ENCODE data around the gene C1orf87. TPM values are rescaled to one million over a fixed set of nuclear protein-coding genes. Genes with fewer than 3 reads are reported as not detected.

Gene C1orf87
- total RNA-seq, 1 experiment from 2014 or later, result not detected

DNA sequence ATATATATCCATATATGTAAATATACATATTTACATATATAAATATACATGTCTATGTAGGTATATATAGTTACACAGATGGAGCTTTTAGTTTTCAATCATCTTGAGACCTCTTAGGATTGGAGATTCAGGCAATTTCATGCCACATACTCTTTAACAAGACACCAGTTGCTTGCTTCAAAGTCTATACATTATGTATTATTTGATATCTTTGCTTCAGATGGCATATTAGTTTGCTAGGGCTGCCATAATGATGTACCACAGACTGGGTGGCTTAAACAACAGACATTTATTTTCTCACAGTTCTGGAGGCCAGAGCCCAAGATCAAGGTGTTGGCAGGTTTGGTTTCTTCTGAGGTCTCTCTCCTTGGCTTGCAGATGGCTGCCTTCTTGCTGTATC is 14.1 kb upstream of the C1orf87 start:
- no peaks in the 10 kb centered on the region for H3K9me3 ChIP-seq (ENCODE audit: low read length)
- ChIA-PET CTCF (no interaction called here), POLR2A (ENCODE audit: unreplicated experiment) (no interaction called here)
- H3K27ac ChIP-seq (ENCODE audit: low read length), result no peak overlapping the region
- no peaks in the 10 kb centered on the region for H3K79me2 ChIP-seq (ENCODE audit: low read length)
- no peak overlapping the region for H2AFZ ChIP-seq (ENCODE audit: low read length)
- intact Hi-C loops (cut with micrococcal nuclease), result no loop called here
- no peaks in the 10 kb centered on the region for H3K4me1 ChIP-seq (ENCODE audit: insufficient read depth, low read length)
- no peak overlapping the region for H3K9ac ChIP-seq (ENCODE audit: low read length)
- H3K4me2 ChIP-seq (ENCODE audit: low read length), result no peak overlapping the region
- H3K36me3 ChIP-seq (ENCODE audit: low read depth, low read length), result no peaks in the 10 kb centered on the region
- no TSS peak for BruUV-seq (replicated peaks)
- no peaks in the 10 kb centered on the region for H4K20me1 ChIP-seq (ENCODE audit: low read length)
- no peaks in the 10 kb centered on the region for H3K9me2 ChIP-seq (replicated peaks; ENCODE audit: low read length)
- DNase-seq, result no peak
- H3K4me3 ChIP-seq (ENCODE audit: low read length), result no peak overlapping the region
- no peak for TF ChIP-seq EZH2phosphoT487 (IDR thresholded peaks at IDR 0.05; ENCODE audit: borderline replicate concordance, low read length)
- ATAC-seq, result no peak
- H3F3A ChIP-seq (ENCODE audit: low read length, unreplicated experiment), result no peaks in the 10 kb centered on the region
- H3K27me3 ChIP-seq (ENCODE audit: low read length), result 0 out of 2 replicates have a peak, but pooled peaks cover 3% of the 10 kb centered on the region

DNA sequence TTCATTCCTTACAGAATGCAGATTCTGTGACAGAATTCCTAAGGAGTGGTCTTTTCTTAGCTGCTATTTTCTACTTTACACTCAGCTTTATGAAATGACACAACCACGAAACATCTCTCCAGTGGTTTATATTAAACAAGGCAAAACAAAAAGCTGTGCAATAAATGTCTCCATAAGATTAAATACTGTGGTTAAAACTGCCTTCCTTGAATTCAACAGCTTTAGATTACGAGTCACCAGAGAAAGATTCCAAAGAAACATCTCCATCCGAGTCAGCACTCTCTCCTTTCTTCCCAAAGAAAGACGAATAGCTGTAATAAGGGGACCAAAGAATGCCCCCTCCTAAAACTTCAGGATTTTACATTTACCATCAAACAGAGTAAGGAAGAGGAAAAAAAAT is 4.6 kb upstream of the C1orf87 start:
- Histone ChIP-seq H3K9me3 (ENCODE audit: low read length) (no peaks in the 10 kb centered on the region), H3K4me2 (ENCODE audit: low read length) (no peak overlapping the region), H3K9me2 (replicated peaks; ENCODE audit: low read length) (no peaks in the 10 kb centered on the region), H3K27me3 (ENCODE audit: low read length) (peaks cover 46% of the 10 kb centered on the region), H3K9ac (ENCODE audit: low read length) (no peak overlapping the region), H3K79me2 (ENCODE audit: low read length) (no peaks in the 10 kb centered on the region), H2AFZ (ENCODE audit: low read length) (no peak overlapping the region), H3F3A (ENCODE audit: low read length, unreplicated experiment) (no peaks in the 10 kb centered on the region), H3K4me1 (ENCODE audit: insufficient read depth, low read length) (no peaks in the 10 kb centered on the region), H3K4me3 (ENCODE audit: low read length) (no peak overlapping the region), H3K27ac (ENCODE audit: low read length) (no peak overlapping the region), H4K20me1 (ENCODE audit: low read length) (no peaks in the 10 kb centered on the region), H3K36me3 (ENCODE audit: low read depth, low read length) (no peaks in the 10 kb centered on the region)
- no peak for TF ChIP-seq EZH2phosphoT487 (IDR thresholded peaks at IDR 0.05; ENCODE audit: borderline replicate concordance, low read length)
- TF ChIP-seq EZH2 (IDR thresholded peaks at IDR 0.05; ENCODE audit: low read length, unreplicated experiment), result no peak
- TF ChIP-seq, protein P1, sequence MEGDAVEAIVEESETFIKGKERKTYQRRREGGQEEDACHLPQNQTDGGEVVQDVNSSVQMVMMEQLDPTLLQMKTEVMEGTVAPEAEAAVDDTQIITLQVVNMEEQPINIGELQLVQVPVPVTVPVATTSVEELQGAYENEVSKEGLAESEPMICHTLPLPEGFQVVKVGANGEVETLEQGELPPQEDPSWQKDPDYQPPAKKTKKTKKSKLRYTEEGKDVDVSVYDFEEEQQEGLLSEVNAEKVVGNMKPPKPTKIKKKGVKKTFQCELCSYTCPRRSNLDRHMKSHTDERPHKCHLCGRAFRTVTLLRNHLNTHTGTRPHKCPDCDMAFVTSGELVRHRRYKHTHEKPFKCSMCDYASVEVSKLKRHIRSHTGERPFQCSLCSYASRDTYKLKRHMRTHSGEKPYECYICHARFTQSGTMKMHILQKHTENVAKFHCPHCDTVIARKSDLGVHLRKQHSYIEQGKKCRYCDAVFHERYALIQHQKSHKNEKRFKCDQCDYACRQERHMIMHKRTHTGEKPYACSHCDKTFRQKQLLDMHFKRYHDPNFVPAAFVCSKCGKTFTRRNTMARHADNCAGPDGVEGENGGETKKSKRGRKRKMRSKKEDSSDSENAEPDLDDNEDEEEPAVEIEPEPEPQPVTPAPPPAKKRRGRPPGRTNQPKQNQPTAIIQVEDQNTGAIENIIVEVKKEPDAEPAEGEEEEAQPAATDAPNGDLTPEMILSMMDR (conservative IDR thresholded peaks at IDR 0.05; ENCODE audit: low read depth, low read length), result no peak
- intact Hi-C loops (cut with micrococcal nuclease), result no loop called here
- ATAC-seq (no peak), DNase-seq (no peak)
- POLR2A ChIA-PET (ENCODE audit: unreplicated experiment), result no interaction called here
- CTCF ChIA-PET, result no interaction called here
- BruUV-seq (replicated peaks), result no TSS peak

- Histone ChIP-seq H3K4me1 (ENCODE audit: insufficient read depth, low read length) (no peaks in the 10 kb centered on the region), H3K79me2 (ENCODE audit: low read length) (no peaks in the 10 kb centered on the region), H2AFZ (ENCODE audit: low read length) (no peak overlapping the region), H3K36me3 (ENCODE audit: low read depth, low read length) (no peaks in the 10 kb centered on the region), H3K9me3 (ENCODE audit: low read length) (no peaks in the 10 kb centered on the region), H4K20me1 (ENCODE audit: low read length) (no peaks in the 10 kb centered on the region), H3F3A (ENCODE audit: low read length, unreplicated experiment) (no peaks in the 10 kb centered on the region), H3K27me3 (ENCODE audit: low read length) (peaks cover 43% of the 10 kb centered on the region), H3K9ac (ENCODE audit: low read length) (no peak overlapping the region), H3K9me2 (replicated peaks; ENCODE audit: low read length) (no peaks in the 10 kb centered on the region), H3K4me2 (ENCODE audit: low read length) (no peak overlapping the region), H3K27ac (ENCODE audit: low read length) (no peak overlapping the region), H3K4me3 (ENCODE audit: low read length) (no peak overlapping the region)
- no peak for TF ChIP-seq EZH2phosphoT487 (IDR thresholded peaks at IDR 0.05; ENCODE audit: borderline replicate concordance, low read length)
- TF ChIP-seq EZH2 (IDR thresholded peaks at IDR 0.05; ENCODE audit: low read length, unreplicated experiment), result no peak
- TF ChIP-seq, protein P1 (conservative IDR thresholded peaks at IDR 0.05; ENCODE audit: low read depth, low read length), result no peak
- ChIA-PET POLR2A (ENCODE audit: unreplicated experiment) (no interaction called here), CTCF (no interaction called here)
- no TSS peak for BruUV-seq (replicated peaks)
- DNase-seq (no peak), ATAC-seq (no peak)
- intact Hi-C loops (cut with micrococcal nuclease), result no loop called here
Measured at GRCh38 chr1:60071296-60071695, 2.3 kb downstream of the C1orf87 start.
